Measurements from ENCODE around the gene MEF2C.

GRCh38 chr5:88868468-88869068 is 14.4 kb downstream of the MEF2C start:
- TF ChIP-seq, protein P1, sequence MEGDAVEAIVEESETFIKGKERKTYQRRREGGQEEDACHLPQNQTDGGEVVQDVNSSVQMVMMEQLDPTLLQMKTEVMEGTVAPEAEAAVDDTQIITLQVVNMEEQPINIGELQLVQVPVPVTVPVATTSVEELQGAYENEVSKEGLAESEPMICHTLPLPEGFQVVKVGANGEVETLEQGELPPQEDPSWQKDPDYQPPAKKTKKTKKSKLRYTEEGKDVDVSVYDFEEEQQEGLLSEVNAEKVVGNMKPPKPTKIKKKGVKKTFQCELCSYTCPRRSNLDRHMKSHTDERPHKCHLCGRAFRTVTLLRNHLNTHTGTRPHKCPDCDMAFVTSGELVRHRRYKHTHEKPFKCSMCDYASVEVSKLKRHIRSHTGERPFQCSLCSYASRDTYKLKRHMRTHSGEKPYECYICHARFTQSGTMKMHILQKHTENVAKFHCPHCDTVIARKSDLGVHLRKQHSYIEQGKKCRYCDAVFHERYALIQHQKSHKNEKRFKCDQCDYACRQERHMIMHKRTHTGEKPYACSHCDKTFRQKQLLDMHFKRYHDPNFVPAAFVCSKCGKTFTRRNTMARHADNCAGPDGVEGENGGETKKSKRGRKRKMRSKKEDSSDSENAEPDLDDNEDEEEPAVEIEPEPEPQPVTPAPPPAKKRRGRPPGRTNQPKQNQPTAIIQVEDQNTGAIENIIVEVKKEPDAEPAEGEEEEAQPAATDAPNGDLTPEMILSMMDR (IDR thresholded peaks at IDR 0.05), result no peak
- no peak for TF ChIP-seq EZH2phosphoT487 (IDR thresholded peaks at IDR 0.05)
- TF ChIP-seq EZH2 (IDR thresholded peaks at IDR 0.05), result no peak
